Brain microvascular endothelial cell (primary cell): ENCODE measurements around the gene RNF113A.
A peak's percentile ranks its signal among the peaks of the same experiment; 100 is the strongest.
"Not testable (repeated sequence)": the region's sequence is repeated elsewhere in the genome, so short reads cannot be mapped to it uniquely, and the experiment has no call there.

ENCODE experiments used
- DNase-seq: peaks from one replicate; pipeline ENCODE4 v3.0.0-alpha.2; 2020
- H3K27ac ChIP-seq: fragments of 250-450 bp; sonication (Bioruptor Pico); 2 replicates; pipeline ENCODE4 v1.5.1; 2020; ENCODE audit warnings: mild to moderate bottlenecking, moderate library complexity
- H3K27me3 ChIP-seq: fragments of 250-450 bp; sonication (Bioruptor Pico); replicated peaks from 2 replicates; pipeline ENCODE4 v1.5.1; 2020; ENCODE audit warnings: mild to moderate bottlenecking
- H3K36me3 ChIP-seq: fragments of 250-450 bp; sonication (Bioruptor Pico); replicated peaks from 2 replicates; pipeline ENCODE4 v1.5.1; 2020; ENCODE audit warnings: mild to moderate bottlenecking
- H3K4me3 ChIP-seq: 2 replicates; pipeline ENCODE4 v1.5.1; 2011; ENCODE audit warnings: low read depth, mild to moderate bottlenecking, control low read depth, low read length, moderate library complexity
- CTCF ChIP-seq: IDR thresholded peaks from 2 replicates; pipeline ENCODE4 v1.5.1; 2011; ENCODE audit warnings: low read depth, mild to moderate bottlenecking, moderate library complexity, low read length, control low read depth, inconsistent platforms; ENCODE audit errors: missing control alignments
- in situ Hi-C: cut with HindIII; loops from 2 replicates; pipeline ENCODE4 v1.10.0; 2017; ENCODE audit warnings: low sequenced_read_pairs, low pct_ligation_motif_present

RNF113A gene

GRCh38 chrX:119853444-119853843, 18.1 kb downstream of the RNF113A start:
- no peaks in the 10 kb centered on the region for H3K27me3 ChIP-seq
- H3K4me3 ChIP-seq, result peak overlapping the region; percentile 40

GRCh38 chrX:119852382-119853353, 18.9 kb downstream of the RNF113A start, which contains the start of gene UPF3B:
Gene UPF3B, minus strand, starts transcription at chrX:119852963. Its CDS starts 35 bp downstream, at chrX:119852928.
- peak within 1 kb of the TSS; percentile 81 for H3K27ac ChIP-seq
- H3K4me3 ChIP-seq, result peak within 1 kb of the TSS; percentile 75
- H3K27me3 ChIP-seq, result no peaks in the 10 kb centered on the region
- in situ Hi-C loops, result no loop called here
- peak; percentile 96 for DNase-seq
- H3K36me3 ChIP-seq, result no peaks in the 10 kb centered on the region
- no peak for TF ChIP-seq CTCF

More at GRCh38 chrX:119853444-119853843, 18.1 kb downstream of the RNF113A start:
- H3K27ac ChIP-seq, result peak overlapping the region; percentile 45
- DNase-seq, result no peak
- TF ChIP-seq CTCF, result no peak
- no peaks in the 10 kb centered on the region for H3K36me3 ChIP-seq
- in situ Hi-C loops, result no loop called here

DNA sequence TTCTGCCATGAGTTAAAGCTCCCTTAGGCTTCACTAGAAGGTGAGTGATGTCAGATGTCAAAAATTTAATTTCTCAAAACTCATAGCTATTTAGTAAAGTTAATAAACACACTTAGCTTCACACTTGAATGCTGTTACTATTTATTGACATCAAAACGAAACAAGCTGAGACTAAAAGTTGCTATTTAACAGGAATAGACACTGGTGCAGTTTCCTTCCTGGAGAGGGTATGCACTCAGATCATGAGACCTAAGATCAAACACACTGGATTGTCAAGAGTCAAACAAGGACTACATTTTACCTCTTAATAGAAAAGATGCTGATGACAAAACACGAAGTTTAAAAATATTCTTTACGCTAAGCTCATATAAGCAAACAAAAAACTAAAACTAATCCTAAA, 37.6 kb downstream of the RNF113A start:
- Histone ChIP-seq H3K36me3 (peaks cover 3% of the 10 kb centered on the region), H3K4me3 (no peak overlapping the region), H3K27ac (no peak overlapping the region), H3K27me3 (no peaks in the 10 kb centered on the region)
- in situ Hi-C loops, result no loop called here
- no peak for DNase-seq
- no peak for TF ChIP-seq CTCF

DNA sequence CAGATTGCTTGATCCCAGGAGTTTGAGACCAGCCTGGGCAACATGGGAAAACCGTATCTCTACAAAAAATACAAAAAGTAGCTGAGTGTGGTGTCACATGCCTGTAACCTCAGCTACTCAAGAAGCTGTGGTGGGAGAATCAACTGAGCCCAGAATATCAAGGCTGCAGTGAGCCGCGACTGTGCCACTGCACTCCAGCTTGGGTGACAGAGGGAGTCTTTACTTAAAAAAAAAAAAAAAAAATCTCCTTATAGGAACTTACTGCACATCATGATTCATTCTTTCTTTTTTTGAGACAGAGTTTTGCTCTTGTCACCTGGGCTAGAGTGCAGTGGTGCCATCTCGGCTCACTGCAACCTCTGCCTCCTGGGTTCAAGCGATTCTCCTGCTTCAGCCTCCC, 43.1 kb downstream of the RNF113A start:
- in situ Hi-C loops, result no loop called here
- Histone ChIP-seq H3K27me3 (no peaks in the 10 kb centered on the region), H3K36me3 (peaks cover 1% of the 10 kb centered on the region), H3K27ac (no peak overlapping the region), H3K4me3 (no peak overlapping the region)
- no peak for DNase-seq
- no peak for TF ChIP-seq CTCF

- H3K36me3 ChIP-seq, result no peaks in the 10 kb centered on the region
- no peak for TF ChIP-seq CTCF
- no peak overlapping the region for H3K4me3 ChIP-seq
- in situ Hi-C loops, result no loop called here
- H3K27ac ChIP-seq, result peak overlapping the region; percentile 45
- DNase-seq, result peak; percentile 23
- H3K27me3 ChIP-seq, result no peaks in the 10 kb centered on the region
Measured at GRCh38 chrX:119826399-119826959, 45.1 kb downstream of the RNF113A start.

- DNase-seq, H3K27ac ChIP-seq, H3K4me3 ChIP-seq, H3K36me3 ChIP-seq, in situ Hi-C loops, H3K27me3 ChIP-seq: not testable (repeated sequence)
Measured at GRCh38 chrX:119824221-119824620, 47.3 kb downstream of the RNF113A start.

- in situ Hi-C loops, H3K27me3 ChIP-seq, H3K27ac ChIP-seq, H3K36me3 ChIP-seq, H3K4me3 ChIP-seq: not testable (repeated sequence)
- DNase-seq, result peak; percentile 1
Measured at GRCh38 chrX:119821703-119822102, 49.8 kb downstream of the RNF113A start.
